Naive thymus-derived CD8-positive, alpha-beta T cell (primary cell): ENCODE measurements around the gene GRP. TPM values are rescaled to one million over a fixed set of nuclear protein-coding genes. Genes with fewer than 3 reads are reported as not detected.

Experiments
- ATAC-seq, 2 donors: fragments of 150-1000 bp; cut with Tn5 transposase in 1 of 2; sonication (Bioruptor Pico), chemical (Tn5 transposase) in 1 of 2; 1 replicate in 1 of 2; 2 replicates in 1 of 2; pipeline ENCODE4 v1.10.0; 2021; ENCODE audit warnings: mild to moderate bottlenecking in 2 of 2, moderate library complexity in 2 of 2
- POLR2A ChIA-PET: fragments of 350-600 bp; sonication (Branson Sonifier 250); formaldehyde crosslinking; loops from one replicate; lab custom pipeline; 2021; ENCODE audit warnings: antibody characterized with exemption; lab: Charles Lee
- DNase-seq, 10 donors: peaks; one replicate each; pipeline versions ENCODE4 v3.0.0 to v3.0.0-alpha.2; 2020 to 2022
- H3K27ac Mint-ChIP-seq, 10 donors: one replicate each; pipeline ENCODE4 v1.8.0; 2020 to 2022; ENCODE audit warnings: mild to moderate bottlenecking in 10 of 10, mixed read lengths in 10 of 10, moderate library complexity in 4 of 10, inconsistent platforms in 1 of 10
- H3K27me3 Mint-ChIP-seq, 5 donors: one replicate each; pipeline ENCODE4 v1.8.0; 2021 to 2022; ENCODE audit warnings: mixed read lengths in 5 of 5
- H3K36me3 Mint-ChIP-seq, 3 donors: one replicate each; pipeline ENCODE4 v1.8.0; 2020 to 2022; ENCODE audit warnings: mixed read lengths in 3 of 3, mild to moderate bottlenecking in 2 of 3, inconsistent platforms in 1 of 3
- H3K4me1 Mint-ChIP-seq, 4 donors: one replicate each; pipeline ENCODE4 v1.8.0; 2021 to 2022; ENCODE audit warnings: mixed read lengths in 4 of 4
- H3K4me3 Mint-ChIP-seq, 10 donors: one replicate each; pipeline ENCODE4 v1.8.0; 2020 to 2022; ENCODE audit warnings: mild to moderate bottlenecking in 10 of 10, mixed read lengths in 10 of 10, moderate library complexity in 6 of 10, inconsistent platforms in 1 of 10
- H3K9me3 Mint-ChIP-seq, 9 donors: one replicate each; pipeline ENCODE4 v1.8.0; 2020 to 2022; ENCODE audit warnings: mixed read lengths in 9 of 9, mild to moderate bottlenecking in 3 of 9, inconsistent platforms in 1 of 9, moderate library complexity in 1 of 9
- polyA plus RNA-seq, 3 donors: library from polyadenylated mRNA; unstranded; fragments of 300-500 nt; fragmentation: Illumina TruSeq; gene quantifications; one replicate each; pipeline ENCODE4 v1.2.3, GENCODE V29; 2021
- total RNA-seq, 8 experiments: library from RNA in 2 of 8; stranded (reverse) in 2 of 8; gene quantifications; one replicate each; pipeline ENCODE4 v1.2.3 and lab custom pipeline; 2021 to 2026

Gene GRP
- total and polyA plus RNA-seq, 5 experiments from 2014 or later, result not detected

DNA sequence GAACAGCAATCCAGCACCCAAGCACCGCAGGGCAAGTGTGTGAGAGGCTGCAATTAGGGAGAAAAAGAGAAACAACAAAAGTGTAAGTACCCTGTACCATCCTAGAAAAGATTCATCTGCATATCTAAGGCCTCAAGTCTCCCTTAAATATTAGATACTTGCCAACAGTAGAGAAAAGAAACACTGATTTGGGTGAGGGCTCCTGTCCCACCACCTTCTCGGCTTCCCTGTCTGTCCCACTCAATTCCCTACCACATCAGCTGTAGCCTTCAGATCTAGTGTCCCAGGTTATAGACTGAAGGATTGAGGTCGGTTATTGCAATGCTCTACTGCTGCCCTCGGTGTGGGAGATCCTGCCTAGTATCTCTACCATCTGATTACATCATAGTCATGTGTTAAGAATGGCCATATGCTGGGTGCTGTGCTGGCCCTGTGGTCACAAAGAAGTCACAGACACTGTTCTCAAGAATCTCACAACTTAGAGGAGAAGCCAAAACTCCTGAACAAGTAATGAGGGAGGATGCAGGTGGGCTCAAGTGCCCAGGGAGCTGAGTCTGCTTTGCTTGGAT lies 50.8 kb downstream of the GRP start:
- H3K4me3 Mint-ChIP-seq, result peak overlapping the region in 1 of 10 donors; percentile 26

DNA sequence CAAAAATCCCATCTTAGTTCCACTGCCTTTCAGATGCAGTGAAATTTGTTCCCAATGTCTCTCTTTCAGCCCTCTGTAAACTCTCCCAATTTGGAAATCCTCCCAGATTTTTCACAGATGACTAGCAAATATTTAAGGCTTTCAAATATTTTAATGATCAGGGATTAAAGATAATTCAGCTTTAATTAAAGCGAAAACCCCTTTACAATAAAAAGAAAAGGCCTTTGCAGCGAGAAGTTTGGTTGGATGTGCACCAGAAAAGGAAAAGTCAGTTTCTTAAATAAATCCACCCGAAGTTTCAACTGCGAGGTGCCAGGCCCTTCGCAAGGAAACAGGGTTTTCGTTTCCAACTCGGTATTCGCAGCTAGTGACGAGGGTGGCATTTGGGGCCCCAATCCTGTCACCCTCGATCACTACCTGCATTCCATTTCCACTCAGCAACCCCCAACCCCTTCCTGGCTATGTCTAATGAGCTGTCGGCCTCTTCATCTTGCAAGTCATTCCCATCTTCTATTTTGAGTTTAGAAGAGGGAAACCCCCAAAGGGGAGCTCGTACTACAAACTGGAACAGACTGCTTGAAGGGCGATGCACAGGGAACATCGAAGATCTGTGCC lies 51.8 kb downstream of the GRP start:
- Mint-ChIP-seq H3K27me3 (peaks cover 49 to 86% (median 74%) of the 10 kb centered on the region in 5 donors), H3K4me1 (peaks cover 15 to 38% (median 28%) of the 10 kb centered on the region in 4 donors)

More for the DNA sequence above, 50.8 kb downstream of the GRP start:
- Mint-ChIP-seq H3K27ac (no peak overlapping the region), H3K27me3 (peaks cover 49 to 86% (median 75%) of the 10 kb centered on the region in 5 donors), H3K9me3 (peaks cover 0 to 4% (median 0%) of the 10 kb centered on the region in 9 donors), H3K4me1 (peaks cover 19 to 45% (median 35%) of the 10 kb centered on the region in 4 donors), H3K36me3 (peaks cover 0 to 5% (median 0%) of the 10 kb centered on the region in 3 donors)
- POLR2A ChIA-PET, result no interaction called here
- DNase-seq, result no peak
- no peak for ATAC-seq

DNA sequence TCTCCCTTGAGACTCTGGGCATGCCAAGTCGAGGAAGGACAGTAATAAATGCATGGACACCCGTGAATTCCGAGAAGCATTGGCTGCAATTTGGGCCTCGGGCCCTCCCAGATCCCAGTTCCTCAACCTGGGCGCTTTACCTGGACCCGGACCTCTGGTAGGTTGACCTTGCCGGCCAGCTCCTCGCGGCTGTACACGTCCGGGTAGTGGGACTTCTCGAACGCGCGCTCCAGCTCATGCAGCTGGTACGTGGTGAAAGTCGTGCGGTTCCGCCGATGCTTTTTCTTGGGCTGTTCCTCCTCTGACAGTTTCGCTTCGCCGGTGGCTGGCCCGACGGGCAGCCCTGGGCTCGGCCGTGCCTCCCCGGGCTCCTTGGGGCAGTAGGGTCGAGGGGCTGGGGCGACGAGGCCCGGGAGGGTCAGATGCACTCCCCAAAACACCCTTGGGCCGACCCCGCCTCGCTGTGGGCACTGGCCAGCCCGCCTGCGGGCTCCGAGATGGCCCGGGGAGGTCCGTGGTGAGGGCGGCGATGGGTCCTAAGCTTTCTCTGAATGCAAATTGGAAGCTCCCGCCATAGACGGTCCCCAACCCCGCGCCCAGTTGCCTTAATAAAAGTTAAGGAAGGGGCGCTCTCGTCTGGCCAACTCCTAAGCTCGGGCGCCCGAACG lies 52.4 kb downstream of the GRP start:
- peaks cover 0 to 7% (median 0%) of the 10 kb centered on the region in 9 donors for H3K9me3 Mint-ChIP-seq
- POLR2A ChIA-PET, result no interaction called here
- H3K27ac Mint-ChIP-seq, result no peak overlapping the region
- H3K4me3 Mint-ChIP-seq, result peak overlapping the region in 6 of 10 donors; percentile 14 to 58 (median 27)
- H3K36me3 Mint-ChIP-seq, result no peaks in the 10 kb centered on the region
- H3K4me1 Mint-ChIP-seq, result peaks cover 15 to 38% (median 25%) of the 10 kb centered on the region in 4 donors
- H3K27me3 Mint-ChIP-seq, result peaks cover 47 to 86% (median 71%) of the 10 kb centered on the region in 5 donors
- ATAC-seq (no peak), DNase-seq (no peak)

More for the DNA sequence above, 51.8 kb downstream of the GRP start:
- POLR2A ChIA-PET, result no interaction called here
- Mint-ChIP-seq H3K4me3 (peak overlapping the region in 6 of 10 donors; percentile 14 to 58 (median 27)), H3K36me3 (no peaks in the 10 kb centered on the region), H3K27ac (no peak overlapping the region), H3K9me3 (peaks cover 0 to 6% (median 0%) of the 10 kb centered on the region in 9 donors)
- ATAC-seq (no peak), DNase-seq (no peak)

DNA sequence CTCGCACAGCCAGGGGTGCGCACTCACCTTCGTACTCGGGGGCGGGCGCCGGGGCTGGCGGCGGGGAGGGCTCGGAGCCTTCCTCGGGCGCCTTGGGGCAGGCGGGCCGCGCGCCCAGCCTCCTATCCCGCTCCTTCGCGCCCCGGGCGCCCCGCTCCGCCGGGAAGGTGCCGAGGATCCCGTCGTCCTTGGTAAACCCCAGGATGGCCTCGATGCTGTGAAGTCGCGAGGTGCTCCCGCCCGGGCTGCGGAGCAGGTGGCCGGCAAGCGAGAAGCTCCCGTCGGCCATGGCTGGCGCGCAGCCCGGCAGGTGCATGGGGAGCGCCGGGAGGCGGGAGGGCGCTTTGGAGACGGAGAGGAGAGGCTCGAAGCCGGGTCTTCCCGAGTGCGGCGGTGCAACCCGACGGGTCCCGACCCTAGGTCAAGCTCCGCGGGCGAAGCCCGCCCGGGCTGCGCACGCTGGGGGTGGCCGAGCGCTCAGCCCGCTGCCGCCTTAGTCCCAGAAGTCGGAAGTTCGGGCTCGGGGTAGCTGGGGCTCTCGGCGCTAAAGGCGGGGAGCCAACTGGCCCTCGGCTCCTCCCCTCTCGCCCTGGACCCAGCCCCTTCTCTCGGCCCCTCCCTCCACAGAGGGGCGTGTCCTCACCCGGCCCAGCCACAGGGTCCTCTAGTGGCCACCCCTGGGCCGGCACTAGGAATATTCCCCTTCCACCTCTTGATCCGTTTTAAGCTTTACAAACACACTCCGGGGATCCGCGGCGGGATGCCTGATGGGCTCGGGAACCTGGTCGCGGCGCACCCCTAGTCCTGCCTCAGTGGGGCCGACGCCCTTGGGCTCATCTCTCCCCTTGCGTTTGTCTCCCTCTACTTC lies 53.2 kb downstream of the GRP start, which contains the start of gene RAX:
Gene RAX (minus strand): TSS at position 564 of the 868 bp plus-strand sequence. CDS start 248 bp downstream, at position 316.
- Mint-ChIP-seq H3K36me3 (no peaks in the 10 kb centered on the region), H3K9me3 (peaks cover 0 to 7% (median 0%) of the 10 kb centered on the region in 9 donors), H3K27ac (no peak within 1 kb of the TSS), H3K27me3 (peaks cover 52 to 82% (median 70%) of the 10 kb centered on the region in 5 donors), H3K4me1 (peaks cover 15 to 35% (median 22%) of the 10 kb centered on the region in 4 donors), H3K4me3 (peak within 1 kb of the TSS in 8 of 10 donors; percentile 10 to 81 (median 44))
- no peak for DNase-seq
- POLR2A ChIA-PET, result no interaction called here
- ATAC-seq, result no peak

DNA sequence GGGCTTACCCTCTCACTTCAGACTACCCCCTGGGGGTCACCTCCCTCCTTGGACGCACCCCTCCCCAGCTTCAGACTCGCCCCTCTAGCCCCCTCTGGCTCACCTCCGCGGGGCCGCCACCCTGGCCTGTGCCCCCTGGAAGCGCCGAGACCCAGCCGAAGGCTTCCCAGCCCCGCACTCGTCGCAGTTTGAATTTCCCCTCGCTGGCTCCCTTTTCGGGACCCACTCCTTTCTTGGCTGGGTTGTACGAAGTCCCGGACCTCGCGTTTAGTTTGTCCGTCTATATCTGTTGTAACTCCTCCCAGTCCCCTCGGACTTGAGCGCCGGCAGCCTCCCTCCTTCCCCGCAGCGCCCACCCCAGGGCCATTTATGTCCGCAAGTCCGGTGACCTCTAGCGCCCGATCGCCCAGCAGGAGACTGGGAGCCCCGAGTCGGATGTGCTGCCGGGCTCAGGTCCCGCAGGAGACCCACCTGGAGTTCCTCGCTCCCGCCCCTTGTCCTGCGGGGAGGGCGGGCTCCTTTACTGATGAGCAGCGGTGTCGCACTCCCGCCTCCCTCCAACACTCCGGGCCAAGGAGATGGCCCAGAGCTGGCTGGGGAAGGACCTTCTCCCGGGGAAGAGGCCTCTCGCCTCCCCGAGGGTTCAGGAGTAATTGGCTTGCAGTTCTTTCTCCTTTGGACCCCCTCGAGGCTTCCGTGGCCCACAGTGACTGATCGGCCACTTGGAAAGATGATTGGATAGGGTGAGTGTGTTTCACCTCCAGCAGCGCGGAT lies 54.0 kb downstream of the GRP start:
- peaks cover 11 to 28% (median 17%) of the 10 kb centered on the region in 4 donors for H3K4me1 Mint-ChIP-seq
- no peaks in the 10 kb centered on the region for H3K36me3 Mint-ChIP-seq
- peak overlapping the region in 8 of 10 donors; percentile 10 to 81 (median 44) for H3K4me3 Mint-ChIP-seq
- ATAC-seq (no peak), DNase-seq (no peak)
- peaks cover 0 to 7% (median 0%) of the 10 kb centered on the region in 9 donors for H3K9me3 Mint-ChIP-seq
- H3K27ac Mint-ChIP-seq, result no peak overlapping the region
- H3K27me3 Mint-ChIP-seq, result peaks cover 50 to 74% (median 65%) of the 10 kb centered on the region in 5 donors
- POLR2A ChIA-PET, result no interaction called here

DNA sequence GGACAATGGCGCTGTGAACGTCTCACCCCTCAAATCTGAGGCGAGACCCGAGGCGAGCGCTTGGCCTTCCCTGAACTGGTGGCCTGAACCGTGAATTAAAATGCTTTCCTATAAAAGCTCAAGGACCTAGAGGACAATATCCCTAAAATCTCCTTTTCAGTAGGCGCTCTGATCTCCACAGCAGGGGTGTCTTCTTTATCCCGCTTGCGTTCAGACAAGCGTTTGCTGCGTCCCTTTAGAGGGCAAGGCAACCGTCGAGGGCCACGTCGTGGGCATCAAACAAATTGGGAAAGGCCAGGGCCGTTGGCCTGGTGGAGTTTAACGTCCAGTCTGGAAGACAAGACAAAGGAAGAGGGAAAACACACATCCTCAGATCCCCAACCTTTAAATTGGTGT lies 54.6 kb downstream of the GRP start:
- POLR2A ChIA-PET, result no interaction called here
- Mint-ChIP-seq H3K4me1 (peaks cover 9 to 25% (median 16%) of the 10 kb centered on the region in 4 donors), H3K27ac (peak overlapping the region in 1 of 10 donors; percentile 19), H3K9me3 (peaks cover 0 to 7% (median 0%) of the 10 kb centered on the region in 9 donors), H3K4me3 (peak overlapping the region in 6 of 10 donors; percentile 6 to 81 (median 49)), H3K36me3 (no peaks in the 10 kb centered on the region), H3K27me3 (peaks cover 50 to 70% (median 63%) of the 10 kb centered on the region in 5 donors)
- no peak for ATAC-seq
- DNase-seq, result no peak

DNA sequence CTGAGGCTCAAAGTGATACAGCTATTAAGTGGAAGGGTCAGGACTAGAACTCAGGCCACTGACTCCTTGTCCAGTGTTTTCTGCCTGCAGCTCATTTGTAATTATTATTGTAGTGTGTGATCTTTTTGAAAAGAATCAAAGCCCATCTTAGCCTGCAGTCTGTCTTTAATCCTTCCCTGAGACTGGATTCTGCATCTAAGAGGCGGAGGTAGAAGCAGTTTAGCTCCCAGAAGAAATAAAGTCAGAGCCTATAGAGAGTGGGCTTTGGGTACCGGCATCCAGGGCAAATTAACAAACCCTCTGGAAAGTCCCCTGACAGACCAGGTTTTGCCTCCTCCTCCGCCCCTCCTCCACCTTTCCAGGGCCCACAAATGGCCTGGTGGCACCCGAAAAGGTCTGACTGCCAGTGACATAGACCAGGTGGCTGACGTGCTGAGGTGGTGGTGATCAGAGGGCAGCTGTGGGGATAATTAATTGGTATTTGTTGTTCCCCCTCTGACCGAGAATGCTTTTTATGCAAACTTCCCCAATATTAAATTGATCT lies 55.5 kb downstream of the GRP start:
- H3K4me1 Mint-ChIP-seq, result peaks cover 6 to 20% (median 12%) of the 10 kb centered on the region in 4 donors
- no peak overlapping the region for H3K27ac Mint-ChIP-seq
- peaks cover 48 to 69% (median 61%) of the 10 kb centered on the region in 5 donors for H3K27me3 Mint-ChIP-seq
- DNase-seq (no peak), ATAC-seq (no peak)
- peaks cover 0 to 5% (median 0%) of the 10 kb centered on the region in 9 donors for H3K9me3 Mint-ChIP-seq
- peak overlapping the region in 1 of 10 donors; percentile 46 for H3K4me3 Mint-ChIP-seq
- POLR2A ChIA-PET, result no interaction called here
- H3K36me3 Mint-ChIP-seq, result no peaks in the 10 kb centered on the region

DNA sequence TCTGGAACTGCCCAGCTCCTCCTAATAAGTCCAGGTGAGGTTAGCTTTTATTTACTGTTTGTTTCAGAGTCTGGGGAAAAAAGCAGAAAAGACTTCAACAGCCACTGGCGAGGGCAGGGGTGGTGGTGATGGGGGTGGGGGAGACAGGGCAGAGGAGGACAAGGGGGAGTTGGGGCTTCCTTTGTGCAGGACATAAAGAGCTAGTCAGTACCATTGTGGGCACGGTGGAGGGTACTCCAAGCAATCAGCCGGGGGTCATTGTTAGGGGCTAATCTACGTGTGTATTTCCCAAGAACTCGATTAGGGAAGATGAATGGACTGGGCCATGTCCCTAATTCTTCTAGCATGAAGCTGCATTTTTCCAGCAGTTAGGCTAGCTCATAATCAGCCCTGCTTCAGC lies 56.1 kb downstream of the GRP start:
- DNase-seq, result no peak
- no peaks in the 10 kb centered on the region for H3K36me3 Mint-ChIP-seq
- H3K9me3 Mint-ChIP-seq, result peaks cover 0 to 5% (median 0%) of the 10 kb centered on the region in 9 donors
- peaks cover 6 to 20% (median 12%) of the 10 kb centered on the region in 4 donors for H3K4me1 Mint-ChIP-seq
- no peak overlapping the region for H3K27ac Mint-ChIP-seq
- no peak overlapping the region for H3K4me3 Mint-ChIP-seq
- POLR2A ChIA-PET, result no interaction called here
- H3K27me3 Mint-ChIP-seq, result peaks cover 46 to 69% (median 58%) of the 10 kb centered on the region in 5 donors
- no peak for ATAC-seq

DNA sequence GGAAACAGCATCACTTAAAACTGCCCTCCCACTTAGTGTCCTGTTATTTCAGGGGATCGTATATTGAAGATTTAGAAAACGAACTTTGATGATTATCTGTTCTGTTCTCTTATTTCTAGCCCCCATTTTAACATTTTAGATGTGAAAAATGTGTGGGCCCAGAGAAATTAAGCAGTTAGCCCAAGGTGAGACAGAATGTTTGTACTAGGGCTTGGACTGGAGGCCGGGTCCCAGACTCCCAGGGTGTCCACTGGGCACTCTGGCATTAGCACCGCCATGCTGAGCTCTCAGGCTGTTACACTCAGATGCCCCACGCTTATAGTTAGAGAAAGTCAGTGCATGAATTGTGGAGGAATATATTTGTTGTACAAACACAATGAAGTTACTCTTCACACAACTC lies 58.8 kb downstream of the GRP start:
- peaks cover 46 to 70% (median 56%) of the 10 kb centered on the region in 5 donors for H3K27me3 Mint-ChIP-seq
- peaks cover 0 to 5% (median 0%) of the 10 kb centered on the region in 9 donors for H3K9me3 Mint-ChIP-seq
- H3K36me3 Mint-ChIP-seq, result no peaks in the 10 kb centered on the region
- peaks cover 3 to 11% (median 4%) of the 10 kb centered on the region in 4 donors for H3K4me1 Mint-ChIP-seq
- ATAC-seq (no peak), DNase-seq (no peak)
- no peak overlapping the region for H3K27ac Mint-ChIP-seq
- POLR2A ChIA-PET, result no interaction called here
- H3K4me3 Mint-ChIP-seq, result no peak overlapping the region

DNA sequence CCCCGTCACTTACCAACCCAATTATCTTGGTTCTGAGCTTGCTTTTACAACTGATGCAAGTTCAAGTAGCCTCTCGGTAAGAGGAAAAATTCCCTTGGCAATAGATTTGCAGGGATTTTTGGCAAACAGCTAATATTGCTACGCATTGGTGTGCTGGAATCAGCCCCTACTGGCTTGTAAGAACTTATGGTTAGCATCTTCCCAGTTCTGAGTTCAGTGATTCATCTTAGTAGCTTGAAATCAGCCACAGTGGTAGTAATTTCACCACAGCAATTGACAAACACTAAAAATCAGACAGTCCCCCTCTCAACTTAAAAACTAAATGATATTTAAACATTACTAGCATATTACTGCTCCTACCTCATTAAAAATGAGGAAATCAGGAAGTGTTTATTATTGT lies 59.2 kb downstream of the GRP start:
- Mint-ChIP-seq H3K27ac (no peak overlapping the region), H3K4me3 (no peak overlapping the region), H3K4me1 (peaks cover 0 to 7% (median 3%) of the 10 kb centered on the region in 4 donors), H3K27me3 (peaks cover 47 to 69% (median 53%) of the 10 kb centered on the region in 5 donors), H3K36me3 (no peaks in the 10 kb centered on the region), H3K9me3 (peaks cover 0 to 5% (median 0%) of the 10 kb centered on the region in 9 donors)
- DNase-seq (no peak), ATAC-seq (no peak)
- POLR2A ChIA-PET, result no interaction called here

DNA sequence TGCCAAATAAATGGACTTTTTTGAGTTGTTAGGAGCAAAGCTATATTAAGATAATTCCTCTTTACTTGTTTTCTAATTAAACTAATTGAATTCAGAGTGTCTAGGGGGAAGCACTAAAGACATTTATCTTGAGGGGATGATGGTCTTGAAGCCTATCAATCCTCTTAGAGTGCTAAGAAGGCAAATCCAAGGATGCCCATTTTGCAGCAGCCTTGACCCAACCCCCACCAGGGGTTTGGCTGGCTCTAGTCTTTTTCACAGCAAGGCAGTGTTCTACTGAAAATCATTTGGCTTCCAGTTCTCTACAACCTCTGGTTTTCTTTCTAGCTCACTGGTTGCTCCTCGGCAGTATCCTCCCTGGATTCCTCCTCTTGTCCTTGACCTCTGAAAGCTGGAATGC lies 59.8 kb downstream of the GRP start:
- peaks cover 0 to 1% (median under 1%) of the 10 kb centered on the region in 4 donors for H3K4me1 Mint-ChIP-seq

More for the DNA sequence above, 59.8 kb downstream of the GRP start:
- DNase-seq, result no peak
- ATAC-seq, result no peak
- no peak overlapping the region for H3K27ac Mint-ChIP-seq
- H3K9me3 Mint-ChIP-seq, result peaks cover 0 to 5% (median 0%) of the 10 kb centered on the region in 9 donors
- no peak overlapping the region for H3K4me3 Mint-ChIP-seq
- no peaks in the 10 kb centered on the region for H3K36me3 Mint-ChIP-seq
- H3K27me3 Mint-ChIP-seq, result peaks cover 45 to 69% (median 50%) of the 10 kb centered on the region in 5 donors
- POLR2A ChIA-PET, result no interaction called here
